Endothelial cell of umbilical vein (primary cell): ENCODE data around the gene VPS26C. TPM values are rescaled to one million over a fixed set of nuclear protein-coding genes. Genes with fewer than 3 reads are reported as not detected.
"Not testable (repeated sequence)": the region's sequence is repeated elsewhere in the genome, so short reads cannot be mapped to it uniquely, and the experiment has no call there.

Source experiments
- BruUV-seq: library from RNA; stranded (reverse); fragments of 400-500 nt; replicated peaks from 2 replicates; lab custom pipeline; 2021; lab: Mats Ljungman, UMichigan
- CTCF ChIA-PET: fragments of 300-600, 350-600 bp; sonication (Branson Sonifier 250); formaldehyde crosslinking; loops from one replicate; lab custom pipeline; 2021; ENCODE audit warnings: antibody characterized with exemption, inconsistent platforms; lab: Charles Lee
- POLR2A ChIA-PET: fragments of 300-600, 350-600 bp; sonication (Branson Sonifier 250); formaldehyde crosslinking; loops from one replicate; lab custom pipeline; 2021; ENCODE audit warnings: antibody characterized with exemption, inconsistent platforms; lab: Charles Lee
- DNase-seq: peaks from one replicate; pipeline ENCODE4 v3.0.0-alpha.2; 2011; ENCODE audit warnings: low read depth, low spot score
- FAIRE-seq: peaks from 2 replicates; lab custom pipeline; 2011; peaks lifted over from hg19 to GRCh38; lab: Jason Lieb, UNC
- H2AFZ ChIP-seq: 2 replicates; pipeline ENCODE4 v1.6.0; 2012; ENCODE audit warnings: low read depth, low read length, control low read depth, inconsistent platforms
- H3K27ac ChIP-seq: 2 replicates; pipeline ENCODE4 v1.5.1; 2011; ENCODE audit warnings: low read depth, mild to moderate bottlenecking, control low read depth, low read length, moderate library complexity; ENCODE audit not compliant: insufficient read depth
- H3K27me3 ChIP-seq, 2 experiments: 2 replicates each; pipeline versions ENCODE4 v1.6.0 to v1.6.1; 2011; ENCODE audit warnings: low read length in 2 of 2, mixed read lengths in 1 of 2; ENCODE audit not compliant: control insufficient read depth in 2 of 2, insufficient read depth in 2 of 2
- H3K36me3 ChIP-seq, 2 experiments: 2 replicates in 1 of 2; 3 replicates in 1 of 2; pipeline ENCODE4 v1.5.1; 2011; ENCODE audit warnings: low read length in 2 of 2, mild to moderate bottlenecking in 1 of 2, moderate library complexity in 1 of 2; ENCODE audit not compliant: control insufficient read depth in 2 of 2, insufficient read depth in 2 of 2; ENCODE audit errors: extremely low read depth in 1 of 2
- H3K4me1 ChIP-seq: 3 replicates; pipeline ENCODE4 v1.5.1; 2011; ENCODE audit warnings: mild to moderate bottlenecking, low read length; ENCODE audit not compliant: control insufficient read depth, insufficient read depth; ENCODE audit errors: extremely low read depth
- H3K4me2 ChIP-seq: 2 replicates; pipeline ENCODE4 v1.6.1; 2011; ENCODE audit warnings: low read length, control low read depth, mixed read lengths; ENCODE audit not compliant: insufficient read depth
- H3K4me3 ChIP-seq, 3 experiments: fragments of 200-600 bp in 1 of 3; sonication (generic), shearing (Covaris generic) in 1 of 3; replicated peaks in 1 of 3; 2 replicates each; pipeline ENCODE4 v1.5.1; 2011 to 2016; ENCODE audit warnings: control low read depth in 3 of 3, low read length in 3 of 3, mild to moderate bottlenecking in 2 of 3, inconsistent platforms in 1 of 3, low read depth in 1 of 3, moderate library complexity in 1 of 3; ENCODE audit not compliant: insufficient read depth in 1 of 3
- H3K79me2 ChIP-seq: 2 replicates; pipeline ENCODE4 v1.6.0; 2012; ENCODE audit warnings: low read length, inconsistent platforms; ENCODE audit not compliant: control insufficient read depth, insufficient read depth
- H3K9ac ChIP-seq: replicated peaks from 2 replicates; pipeline ENCODE3; 2011; ENCODE audit warnings: low read length, control low read depth; ENCODE audit not compliant: insufficient read depth; ENCODE audit errors: extremely low read depth
- H3K9me1 ChIP-seq: replicated peaks from 3 replicates; pipeline ENCODE4 v1.6.0; 2011; ENCODE audit warnings: mild to moderate bottlenecking, low read length; ENCODE audit not compliant: control insufficient read depth, insufficient read depth; ENCODE audit errors: extremely low read depth
- H3K9me3 ChIP-seq: replicated peaks from 2 replicates; pipeline ENCODE4 v1.5.1; 2012; ENCODE audit warnings: low read length, inconsistent platforms; ENCODE audit not compliant: control insufficient read depth, insufficient read depth
- H4K20me1 ChIP-seq: replicated peaks from 2 replicates; pipeline ENCODE3; 2011; ENCODE audit warnings: mild to moderate bottlenecking, low read length; ENCODE audit not compliant: control insufficient read depth, insufficient read depth; ENCODE audit errors: extremely low read depth
- EZH2 ChIP-seq: IDR thresholded peaks from 2 replicates; pipeline ENCODE4 v1.6.1; 2012; ENCODE audit warnings: borderline replicate concordance, low read depth, mild to moderate bottlenecking, moderate library complexity, low read length, inconsistent platforms; ENCODE audit not compliant: severe bottlenecking
- FOS ChIP-seq: IDR thresholded peaks from 2 replicates; pipeline ENCODE4 v1.6.1; 2011; ENCODE audit warnings: mild to moderate bottlenecking, low read length, moderate library complexity, borderline replicate concordance; ENCODE audit not compliant: insufficient read depth
- GATA2 ChIP-seq: IDR thresholded peaks from 2 replicates; pipeline ENCODE4 v1.7.0; 2011; ENCODE audit warnings: low read depth, mild to moderate bottlenecking, moderate library complexity, mixed read lengths, low read length; ENCODE audit not compliant: insufficient read length, insufficient read depth
- JUN ChIP-seq: IDR thresholded peaks from 2 replicates; pipeline ENCODE4 v1.6.1; 2011; ENCODE audit warnings: borderline replicate concordance, low read depth; ENCODE audit not compliant: insufficient read length, insufficient read depth
- MYC ChIP-seq: IDR thresholded peaks from one replicate; pipeline ENCODE4 v1.6.1; 2011; ENCODE audit warnings: mild to moderate bottlenecking, low read depth, low read length
- POLR2A ChIP-seq: IDR thresholded peaks from 2 replicates; pipeline ENCODE4 v1.6.1; 2012; ENCODE audit warnings: low read depth, mild to moderate bottlenecking, control low read depth, low read length
- POLR2AphosphoS5 ChIP-seq: IDR thresholded peaks from 2 replicates; pipeline ENCODE4 v1.6.1; 2012; ENCODE audit warnings: low read depth, mild to moderate bottlenecking, control low read depth, low read length, moderate library complexity; ENCODE audit not compliant: insufficient read depth
- dilution Hi-C: fragments of 300-500 bp; cut with MboI; formaldehyde crosslinking; loops from one replicate; pipeline ENCODE4 v1.15.0; 2019; ENCODE audit warnings: low sequenced_read_pairs; ENCODE audit not compliant: extremely low pct_ligation_motif_present
- intact Hi-C: fragments of 100-400 bp; cut with micrococcal nuclease; formaldehyde crosslinking; loops from one replicate; pipeline ENCODE4 v1.10.0; 2022
- polyA plus RNA-seq, 4 experiments: library from polyadenylated mRNA; depleted of rRNA in 3 of 4; stranded (reverse) in 3 of 4; unstranded in 1 of 4; fragments of >200 nt; gene quantifications; 2 replicates each; pipeline versions ENCODE4 v1.2.1 to v1.2.3, GENCODE V29; 2011 to 2012; ENCODE audit warnings: missing spikeins in 1 of 4
- total RNA-seq: library from RNA; stranded (reverse); gene quantifications from 2 replicates; pipeline ENCODE4 v1.2.3, GENCODE V29; 2021
- TF ChIP-seq, protein P1 (sequence below): IDR thresholded peaks from 2 replicates; pipeline ENCODE4 v1.6.1; 2011; ENCODE audit not compliant: insufficient read depth, insufficient read length
- TF ChIP-seq, protein P2 (sequence below), 2 donors: IDR thresholded peaks; 1 replicate in 1 of 2; 2 replicates in 1 of 2; pipeline ENCODE4 v1.5.1; 2011; ENCODE audit warnings: low read length in 2 of 2, mild to moderate bottlenecking in 2 of 2, moderate library complexity in 2 of 2, control low read depth in 1 of 2, inconsistent platforms in 1 of 2, low read depth in 1 of 2; ENCODE audit not compliant: insufficient read depth in 1 of 2; ENCODE audit errors: extremely low read depth in 1 of 2

Gene VPS26C
- total and polyA plus RNA-seq, 2 donors (not counting 3 experiments of a cell fraction or from before 2014, with no cell fraction given): 35.2 to 53.7 TPM

DNA sequence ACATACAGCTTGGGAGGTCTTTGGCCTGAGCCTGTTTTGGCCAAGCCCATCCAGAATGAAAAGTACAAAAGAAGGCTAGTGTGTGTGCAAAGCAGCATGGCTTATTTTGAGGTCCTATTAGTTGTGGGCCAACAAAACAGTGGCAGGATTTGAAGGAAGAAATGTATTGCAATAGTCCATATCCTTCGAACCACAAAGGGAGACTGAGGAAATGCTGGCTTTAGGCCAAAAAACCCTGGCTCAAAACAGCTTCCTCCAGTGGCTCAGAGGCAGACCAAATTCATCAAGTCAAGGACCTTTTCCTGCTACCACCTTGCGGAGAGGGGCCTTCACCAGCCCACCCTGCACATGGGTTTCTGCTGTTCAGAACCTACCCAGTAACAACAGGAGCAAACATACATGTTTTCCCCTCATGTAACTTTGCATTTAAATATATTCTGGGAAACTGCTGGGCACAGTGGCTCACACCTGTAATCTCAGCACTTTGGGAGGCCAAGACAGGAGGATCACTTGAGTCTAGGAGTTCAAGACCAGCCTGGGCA lies 43.3 kb downstream of the VPS26C start:
- intact Hi-C loops: loop anchor here (10.0 kb wide), 1 partner anchor 779 kb away; no protein-coding TSS in a partner anchor
- H4K20me1 ChIP-seq: no peaks in the 10 kb centered on the region

DNA sequence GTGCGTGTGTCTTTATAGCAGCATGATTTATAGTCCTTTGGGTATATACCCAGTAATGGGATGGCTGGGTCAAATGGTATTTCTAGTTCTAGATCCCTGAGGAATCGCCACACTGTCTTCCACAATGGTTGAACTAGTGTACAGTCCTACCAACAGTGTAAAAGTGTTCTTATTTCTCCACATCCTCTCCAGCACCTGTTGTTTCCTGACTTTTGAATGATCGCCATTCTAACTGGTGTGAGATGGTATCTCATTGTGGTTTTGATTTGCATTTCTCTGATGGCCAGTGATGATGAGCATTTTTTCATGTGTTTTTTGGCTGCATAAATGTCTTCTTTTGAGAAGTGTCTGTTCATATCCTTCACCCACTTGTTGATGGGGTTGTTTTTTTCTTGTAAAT lies 44.9 kb downstream of the VPS26C start:
- H3K4me1 ChIP-seq, DNase-seq, H3K27me3 ChIP-seq, H3K4me2 ChIP-seq, H3K9me1 ChIP-seq, H3K9me3 ChIP-seq, H3K4me3 ChIP-seq, POLR2A ChIA-PET, H3K9ac ChIP-seq, H4K20me1 ChIP-seq, H3K27ac ChIP-seq, H3K79me2 ChIP-seq, BruUV-seq, CTCF ChIA-PET, H2AFZ ChIP-seq, FAIRE-seq, dilution Hi-C loops: not testable (repeated sequence)
- intact Hi-C loops: loop anchor here (10.0 kb wide), 1 partner anchor 777 kb away; no protein-coding TSS in a partner anchor
- H3K36me3 ChIP-seq: peaks cover 6 to 23% of the 10 kb centered on the region in 2 experiments

More for the DNA sequence above, 43.3 kb downstream of the VPS26C start:
- dilution Hi-C loops: no loop called here
- H3K4me1 ChIP-seq: peaks cover 8% of the 10 kb centered on the region
- no peak for DNase-seq
- H3K4me3 ChIP-seq: no peak overlapping the region
- FAIRE-seq: no peak
- no peak overlapping the region for H3K27ac ChIP-seq
- H3K36me3 ChIP-seq: peaks cover 8 to 32% of the 10 kb centered on the region in 2 experiments
- no peak overlapping the region for H3K9ac ChIP-seq
- TF ChIP-seq, protein P1, sequence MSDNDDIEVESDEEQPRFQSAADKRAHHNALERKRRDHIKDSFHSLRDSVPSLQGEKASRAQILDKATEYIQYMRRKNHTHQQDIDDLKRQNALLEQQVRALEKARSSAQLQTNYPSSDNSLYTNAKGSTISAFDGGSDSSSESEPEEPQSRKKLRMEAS: no peak
- TF ChIP-seq, protein P2, sequence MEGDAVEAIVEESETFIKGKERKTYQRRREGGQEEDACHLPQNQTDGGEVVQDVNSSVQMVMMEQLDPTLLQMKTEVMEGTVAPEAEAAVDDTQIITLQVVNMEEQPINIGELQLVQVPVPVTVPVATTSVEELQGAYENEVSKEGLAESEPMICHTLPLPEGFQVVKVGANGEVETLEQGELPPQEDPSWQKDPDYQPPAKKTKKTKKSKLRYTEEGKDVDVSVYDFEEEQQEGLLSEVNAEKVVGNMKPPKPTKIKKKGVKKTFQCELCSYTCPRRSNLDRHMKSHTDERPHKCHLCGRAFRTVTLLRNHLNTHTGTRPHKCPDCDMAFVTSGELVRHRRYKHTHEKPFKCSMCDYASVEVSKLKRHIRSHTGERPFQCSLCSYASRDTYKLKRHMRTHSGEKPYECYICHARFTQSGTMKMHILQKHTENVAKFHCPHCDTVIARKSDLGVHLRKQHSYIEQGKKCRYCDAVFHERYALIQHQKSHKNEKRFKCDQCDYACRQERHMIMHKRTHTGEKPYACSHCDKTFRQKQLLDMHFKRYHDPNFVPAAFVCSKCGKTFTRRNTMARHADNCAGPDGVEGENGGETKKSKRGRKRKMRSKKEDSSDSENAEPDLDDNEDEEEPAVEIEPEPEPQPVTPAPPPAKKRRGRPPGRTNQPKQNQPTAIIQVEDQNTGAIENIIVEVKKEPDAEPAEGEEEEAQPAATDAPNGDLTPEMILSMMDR (IDR thresholded peaks at IDR 0.05; ENCODE audit: extremely low read depth in 1 of 2, insufficient read depth in 1 of 2, low read depth in 1 of 2, low read length in 2 of 2): no peak
- TF ChIP-seq POLR2A: no peak
- no peak for TF ChIP-seq MYC
- TF ChIP-seq JUN: no peak
- no peak for TF ChIP-seq FOS
- TF ChIP-seq EZH2: no peak
- no peak for TF ChIP-seq GATA2
- no peak for TF ChIP-seq POLR2AphosphoS5
- H3K4me2 ChIP-seq: no peak overlapping the region
- ChIA-PET CTCF (no interaction called here), POLR2A (interaction anchor here (0.6 kb wide), 1 partner anchor 18 kb away, joined by 3 read pairs; no protein-coding TSS in a partner anchor)
- H3K9me3 ChIP-seq: no peaks in the 10 kb centered on the region
- no peak overlapping the region for H2AFZ ChIP-seq
- TSS peak; percentile 15 for BruUV-seq
- no peaks in the 10 kb centered on the region for H3K79me2 ChIP-seq
- no peaks in the 10 kb centered on the region for H3K27me3 ChIP-seq
- no peaks in the 10 kb centered on the region for H3K9me1 ChIP-seq
